GM12872 (cell line): ENCODE data around the gene ARRB1.
A peak's percentile ranks its signal among the peaks of the same experiment; 100 is the strongest.

Source experiments
- TF ChIP-seq, protein P1 (sequence below): IDR thresholded peaks from 3 replicates; pipeline ENCODE4 v1.5.1; 2011; ENCODE audit warnings: low read depth, mild to moderate bottlenecking, low read length, moderate library complexity; ENCODE audit not compliant: insufficient read depth

The ARRB1 gene

DNA sequence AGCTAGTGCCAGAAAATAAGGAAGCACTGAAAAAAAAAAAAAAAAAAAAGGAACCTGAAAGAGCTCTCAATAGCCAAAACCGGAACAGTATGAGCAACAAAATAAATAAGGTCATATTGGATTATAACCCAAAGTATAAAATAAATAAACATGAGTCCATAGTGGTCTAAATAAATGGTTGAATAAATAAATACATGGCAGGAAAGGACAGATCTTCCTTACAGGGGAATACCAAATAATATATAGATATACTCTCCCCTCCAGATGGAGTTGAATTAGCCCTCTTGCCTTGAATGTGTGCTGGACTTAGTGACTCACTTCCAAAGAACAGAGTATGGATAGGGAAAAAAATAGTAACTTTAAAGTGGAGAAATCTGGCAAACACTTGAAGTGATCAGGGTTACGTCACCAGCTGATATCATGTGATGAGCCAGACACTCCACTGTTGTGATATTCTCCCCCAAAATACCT is 14.3 kb upstream of the ARRB1 start:
- TF ChIP-seq, protein P1, sequence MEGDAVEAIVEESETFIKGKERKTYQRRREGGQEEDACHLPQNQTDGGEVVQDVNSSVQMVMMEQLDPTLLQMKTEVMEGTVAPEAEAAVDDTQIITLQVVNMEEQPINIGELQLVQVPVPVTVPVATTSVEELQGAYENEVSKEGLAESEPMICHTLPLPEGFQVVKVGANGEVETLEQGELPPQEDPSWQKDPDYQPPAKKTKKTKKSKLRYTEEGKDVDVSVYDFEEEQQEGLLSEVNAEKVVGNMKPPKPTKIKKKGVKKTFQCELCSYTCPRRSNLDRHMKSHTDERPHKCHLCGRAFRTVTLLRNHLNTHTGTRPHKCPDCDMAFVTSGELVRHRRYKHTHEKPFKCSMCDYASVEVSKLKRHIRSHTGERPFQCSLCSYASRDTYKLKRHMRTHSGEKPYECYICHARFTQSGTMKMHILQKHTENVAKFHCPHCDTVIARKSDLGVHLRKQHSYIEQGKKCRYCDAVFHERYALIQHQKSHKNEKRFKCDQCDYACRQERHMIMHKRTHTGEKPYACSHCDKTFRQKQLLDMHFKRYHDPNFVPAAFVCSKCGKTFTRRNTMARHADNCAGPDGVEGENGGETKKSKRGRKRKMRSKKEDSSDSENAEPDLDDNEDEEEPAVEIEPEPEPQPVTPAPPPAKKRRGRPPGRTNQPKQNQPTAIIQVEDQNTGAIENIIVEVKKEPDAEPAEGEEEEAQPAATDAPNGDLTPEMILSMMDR: no peak

GRCh38 chr11:75356613-75357012 is 5.2 kb upstream of the ARRB1 start:
- TF ChIP-seq, protein P1: no peak

GRCh38 chr11:75355051-75355450 is 3.6 kb upstream of the ARRB1 start:
- TF ChIP-seq, protein P1: no peak

DNA sequence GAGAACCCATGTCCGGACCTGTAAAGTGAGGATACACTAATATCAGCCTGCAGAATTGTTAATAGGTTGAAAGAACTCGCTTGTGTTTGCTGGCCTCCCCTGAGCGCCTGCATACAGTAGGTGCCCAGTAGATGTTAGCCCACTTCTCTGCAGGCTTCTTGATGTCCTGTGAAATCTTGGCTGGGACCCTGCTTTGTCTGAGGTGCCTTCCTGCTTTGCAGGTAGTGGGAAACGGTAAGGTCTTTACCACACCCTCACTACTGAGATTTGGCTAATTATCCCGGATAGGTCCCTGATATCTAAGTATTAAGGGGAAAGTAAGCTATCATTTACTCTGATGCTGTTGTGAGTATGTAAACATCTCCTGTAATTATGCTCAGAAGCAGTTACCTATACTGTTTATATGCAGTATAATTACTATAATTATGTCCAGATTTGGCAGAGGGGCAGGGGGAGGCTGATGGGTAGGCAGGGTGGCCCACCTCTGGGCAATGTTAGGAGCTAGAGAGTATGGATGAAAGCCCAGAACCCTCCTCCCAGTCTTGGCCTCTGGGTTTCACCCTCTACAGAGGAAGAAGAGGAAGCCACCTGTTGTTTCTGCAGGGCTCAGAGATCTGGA is 1.2 kb upstream of the ARRB1 start:
- TF ChIP-seq, protein P1: no peak

DNA sequence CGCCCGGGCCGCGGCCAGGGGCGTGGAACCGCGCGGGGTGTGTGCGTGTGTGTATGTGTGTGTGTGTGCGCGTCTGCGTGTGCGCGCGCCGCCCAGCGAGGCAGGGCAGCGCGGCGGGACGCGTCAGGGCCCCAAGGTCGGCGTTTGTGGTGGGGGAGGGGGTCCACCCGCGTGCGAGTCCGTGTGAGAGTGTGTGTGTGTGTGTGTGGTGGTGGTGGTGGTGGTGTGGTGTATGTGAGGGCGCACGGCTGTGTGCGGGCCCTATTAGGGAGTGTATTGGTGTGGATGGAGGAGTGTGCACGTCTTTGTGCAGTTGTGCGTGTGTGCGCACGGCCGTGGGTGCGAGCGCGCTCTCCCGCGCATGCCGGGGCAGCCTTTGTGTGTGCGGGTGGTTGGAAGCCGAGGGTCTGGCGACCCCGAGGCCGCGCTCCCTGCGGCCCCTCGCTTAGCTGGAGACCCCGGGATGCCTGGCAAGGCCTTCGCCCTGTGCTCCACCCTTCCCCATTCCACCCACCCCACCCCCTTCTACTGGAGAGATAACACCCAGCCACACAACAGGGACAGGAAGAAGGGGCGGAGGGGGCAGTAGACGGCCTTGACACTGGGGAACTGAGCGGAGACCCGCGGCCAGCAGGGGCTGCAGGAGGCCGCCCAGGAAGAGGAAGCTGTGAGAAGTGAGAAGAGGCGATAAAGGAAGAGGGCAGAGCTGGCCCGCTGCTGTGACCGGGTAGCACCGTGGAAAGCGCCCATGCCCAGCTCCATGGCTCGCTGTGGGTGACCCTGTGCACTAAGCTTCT is 528 bp upstream of the ARRB1 start:
- TF ChIP-seq, protein P1: 0 out of 3 replicates have a peak, but pooled peaks have one; percentile 1

DNA sequence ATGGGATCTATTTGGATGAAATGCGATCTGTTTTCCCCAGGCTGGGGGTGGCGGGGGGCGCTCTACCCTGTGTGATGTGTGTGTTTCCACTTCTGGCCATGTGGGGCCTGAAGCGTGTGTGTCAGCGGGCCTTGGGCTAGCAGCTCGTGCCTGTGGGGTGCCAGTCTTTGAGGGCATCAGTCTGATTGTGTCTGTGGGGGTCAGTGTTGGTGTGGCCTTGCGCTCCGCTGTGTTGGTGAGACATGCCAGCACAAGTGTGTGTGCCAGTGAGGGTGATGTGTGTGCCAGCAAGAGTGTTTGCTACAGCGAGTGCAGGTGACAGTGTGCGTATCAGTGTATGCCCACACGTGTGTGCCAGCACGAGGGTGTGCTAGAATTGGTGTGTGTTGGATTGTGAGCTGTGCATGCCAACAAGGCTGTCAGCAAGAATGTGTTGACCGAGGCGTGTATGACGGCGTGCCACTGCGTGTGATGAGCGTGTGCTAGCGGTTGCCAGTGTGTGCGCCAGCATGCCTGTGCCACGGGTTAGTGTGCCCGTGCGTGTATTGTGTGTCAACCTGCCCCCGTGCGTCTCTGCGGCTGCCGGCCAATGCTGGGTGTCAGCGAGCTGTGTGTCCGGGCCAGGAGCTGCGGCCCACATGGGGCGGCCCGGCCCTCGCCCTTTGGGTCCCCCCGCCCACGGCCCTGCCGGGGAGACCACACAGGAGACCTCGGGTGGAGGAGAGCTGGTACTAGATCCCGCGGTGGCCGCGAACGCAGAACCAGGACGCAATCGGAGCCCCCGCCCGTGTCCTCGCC is 519 bp downstream of the ARRB1 start:
- TF ChIP-seq, protein P1: 0 out of 3 replicates have a peak, but pooled peaks have one; percentile 3

DNA sequence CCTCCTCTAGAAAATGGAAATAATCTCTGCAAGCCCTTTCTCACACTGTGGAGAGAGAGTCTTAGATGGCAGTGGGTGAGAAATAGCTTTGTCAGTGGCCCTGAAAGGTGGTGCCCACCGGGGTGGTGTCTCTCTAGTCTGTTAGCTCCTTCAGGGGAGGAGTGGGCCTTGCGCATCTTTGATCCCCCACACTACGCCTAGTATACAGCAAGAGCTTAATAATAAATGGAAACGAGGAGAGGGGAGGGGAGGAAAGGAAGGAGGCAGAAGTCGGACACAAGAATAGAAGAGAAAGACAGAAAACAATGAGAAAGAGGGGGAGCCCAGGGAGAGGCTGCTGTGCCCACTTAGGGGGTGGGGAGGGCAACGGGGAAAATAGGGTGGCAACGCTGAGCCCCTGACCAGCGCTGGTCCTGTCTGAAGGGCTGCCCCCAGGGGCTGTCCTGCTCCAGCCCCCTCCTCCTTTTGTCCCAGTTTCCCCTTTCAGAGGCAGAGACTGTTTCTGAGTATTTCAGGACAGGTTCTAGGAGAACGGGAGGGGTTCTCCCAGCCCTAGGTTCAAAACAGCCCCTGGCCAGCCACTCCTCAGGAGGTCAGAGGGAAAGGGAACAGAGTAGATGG is 1.2 kb downstream of the ARRB1 start:
- TF ChIP-seq, protein P1: no peak
